ENCODE results near the gene GPR3.
A peak's percentile ranks its signal among the peaks of the same experiment; 100 is the strongest.

The GPR3 gene

DNA sequence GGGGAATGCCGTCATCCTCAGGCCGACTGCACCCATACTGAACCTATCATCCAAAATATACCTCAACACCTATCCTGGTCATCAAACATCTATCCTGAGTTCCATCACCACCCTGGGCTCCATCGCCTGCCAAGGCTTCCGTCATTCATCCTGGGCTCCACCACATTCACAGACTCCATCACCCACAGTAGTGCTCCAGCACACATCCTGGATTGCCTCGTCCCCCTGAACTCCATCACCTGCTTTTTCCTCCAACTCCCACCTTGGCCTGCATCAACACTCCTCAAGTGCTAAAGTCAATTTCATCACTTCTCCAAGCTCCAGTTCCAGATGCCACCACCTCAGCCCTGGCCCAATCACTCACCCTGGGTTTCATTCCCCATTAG lies 33.5 kb upstream of the GPR3 start:
- DNase-seq (ENCODE audit: low spot score) = no peak

DNA sequence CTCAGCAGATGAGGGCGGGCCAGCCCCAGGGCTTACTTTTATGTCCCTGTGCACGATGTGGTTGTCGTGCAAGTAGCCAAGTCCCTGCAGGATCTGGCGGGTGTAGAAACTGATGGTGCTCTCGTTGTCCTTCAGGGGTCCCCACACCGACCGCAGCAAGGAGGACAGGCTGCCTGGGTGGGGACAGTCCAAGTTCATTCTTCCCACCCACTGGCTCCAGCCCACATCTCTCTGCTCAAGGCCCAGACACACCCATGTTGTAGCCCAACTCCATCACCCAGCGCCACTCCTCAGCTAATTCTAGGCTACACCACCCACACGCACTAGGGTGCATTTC lies 32.6 kb upstream of the GPR3 start:
- DNase-seq (ENCODE audit: low spot score) = no peak

DNA sequence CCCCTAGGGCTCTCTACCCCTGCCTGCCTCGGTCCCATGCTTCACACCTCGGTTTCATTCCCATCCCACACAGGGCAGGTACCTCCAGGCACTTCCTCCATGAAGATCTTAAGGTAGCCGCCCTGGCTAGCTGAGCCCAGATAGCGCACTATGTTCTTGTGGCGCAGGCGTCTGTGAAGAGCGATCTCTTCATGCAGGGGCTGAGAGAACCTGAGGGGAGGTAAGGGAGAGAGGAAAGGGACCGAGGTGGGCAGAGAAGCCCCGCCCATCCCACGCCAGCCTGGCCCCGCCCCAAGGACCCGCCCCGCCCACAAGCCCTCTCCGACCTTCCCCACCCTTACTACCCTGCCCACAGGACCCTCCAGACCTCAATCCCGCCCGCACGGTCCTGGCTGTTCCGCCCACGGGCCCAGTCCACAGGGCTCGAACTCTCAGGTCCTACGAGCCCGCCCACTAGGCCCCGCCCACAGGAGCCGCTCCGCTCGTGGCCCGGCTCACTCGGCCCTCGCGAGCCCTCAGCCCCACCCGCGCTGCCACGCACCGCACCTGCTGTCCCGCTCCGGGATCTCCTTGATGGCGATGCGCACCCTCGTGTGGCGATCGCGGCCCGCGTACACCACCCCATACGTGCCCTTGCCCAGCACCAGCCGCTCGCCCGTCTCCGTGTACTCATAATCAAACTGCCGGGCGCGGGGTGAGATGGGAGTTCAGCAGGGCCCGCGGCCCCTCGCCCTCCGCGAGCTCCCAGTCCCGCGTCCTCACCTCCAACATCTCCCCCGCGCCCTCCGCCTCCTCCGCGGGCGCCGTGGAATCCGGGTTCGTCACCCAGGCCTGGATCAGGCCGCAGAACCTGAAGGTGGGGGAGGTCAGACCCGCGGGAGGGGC lies 32.0 kb upstream of the GPR3 start:
- DNase-seq (ENCODE audit: low spot score) = no peak

DNA sequence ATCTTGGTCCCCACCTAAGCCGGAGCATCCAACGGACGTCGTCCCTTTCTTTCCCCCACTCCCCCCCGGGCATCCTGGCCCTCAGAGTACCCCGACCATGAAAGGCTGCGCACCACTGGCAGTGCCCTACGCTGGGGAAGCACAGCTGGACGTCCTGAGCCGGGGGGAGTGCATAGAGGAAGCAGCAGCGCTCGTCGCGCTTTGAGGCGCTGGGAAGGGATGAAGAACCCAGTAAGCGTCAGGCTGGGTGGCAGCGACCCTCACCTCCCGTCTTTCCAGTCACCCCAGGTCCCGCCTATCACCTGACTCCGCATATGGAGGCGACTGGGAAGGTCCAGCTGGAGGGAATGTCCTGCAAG lies 31.4 kb upstream of the GPR3 start:
- no peak for DNase-seq (ENCODE audit: low spot score)

DNA sequence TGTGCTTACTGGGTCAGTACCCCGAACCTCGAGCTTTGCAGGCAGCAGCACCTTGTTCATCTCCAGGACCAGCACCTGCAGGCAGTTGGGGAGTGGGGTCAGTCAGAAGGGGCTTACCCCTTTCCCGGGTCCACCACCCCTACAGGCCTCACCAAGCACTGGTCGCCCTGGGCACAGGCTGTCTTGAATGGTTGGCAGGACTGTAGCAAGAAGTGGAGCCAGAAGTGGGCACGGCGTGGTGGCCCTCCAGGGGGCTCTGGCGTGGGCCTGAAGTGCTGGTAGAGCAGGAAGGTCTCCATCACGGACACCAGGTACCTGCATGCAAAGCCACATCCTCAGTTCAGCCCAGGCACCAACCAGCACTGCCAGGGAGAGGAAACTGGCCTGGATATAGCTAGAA lies 30.9 kb upstream of the GPR3 start:
- no peak for DNase-seq (ENCODE audit: low spot score)

DNA sequence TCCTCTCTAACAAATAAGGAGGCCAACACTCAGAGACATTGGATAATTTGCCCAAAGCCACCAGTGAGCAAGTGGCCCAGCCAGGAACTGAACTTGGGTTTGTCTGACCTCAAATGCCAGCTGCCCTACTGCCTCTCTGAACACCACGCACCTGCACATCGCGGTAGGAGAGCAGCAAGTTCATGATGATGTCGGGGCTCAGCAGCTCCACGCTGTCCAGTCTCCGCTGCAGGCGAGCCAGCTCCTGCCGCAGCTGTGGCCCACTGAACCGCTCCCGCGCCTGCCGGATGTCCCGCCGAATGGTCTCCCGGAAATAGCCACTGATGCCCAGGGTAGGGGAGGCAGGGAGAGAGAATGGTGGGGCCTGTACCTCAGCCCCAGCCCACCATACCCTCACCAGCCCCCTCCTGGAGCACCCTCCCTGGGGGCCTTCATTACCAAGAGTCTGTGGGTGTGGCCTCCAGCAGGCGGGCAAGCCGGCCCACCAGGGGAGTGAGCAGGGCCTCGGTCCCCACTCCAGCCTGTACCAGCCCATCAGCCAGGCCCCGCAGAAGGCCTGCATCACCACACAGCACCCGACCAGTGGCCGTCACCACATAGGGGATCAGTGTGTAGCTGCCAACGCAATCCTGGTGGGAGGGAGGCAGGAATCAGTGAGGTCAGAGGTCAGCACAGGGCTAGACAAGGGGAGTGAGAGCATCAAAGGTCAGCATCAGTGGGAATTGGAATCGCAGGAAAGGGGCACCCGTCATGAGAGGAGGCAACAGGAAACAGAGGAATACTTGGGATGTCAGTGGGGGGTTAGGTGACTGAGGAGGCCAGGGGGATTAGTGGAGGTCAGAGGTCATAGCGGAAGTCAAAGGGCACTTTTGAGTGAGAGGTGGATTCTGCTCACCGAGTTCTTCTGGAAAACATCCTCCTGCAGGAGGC lies 28.4 kb upstream of the GPR3 start:
- DNase-seq (ENCODE audit: low spot score) = no peak

DNA sequence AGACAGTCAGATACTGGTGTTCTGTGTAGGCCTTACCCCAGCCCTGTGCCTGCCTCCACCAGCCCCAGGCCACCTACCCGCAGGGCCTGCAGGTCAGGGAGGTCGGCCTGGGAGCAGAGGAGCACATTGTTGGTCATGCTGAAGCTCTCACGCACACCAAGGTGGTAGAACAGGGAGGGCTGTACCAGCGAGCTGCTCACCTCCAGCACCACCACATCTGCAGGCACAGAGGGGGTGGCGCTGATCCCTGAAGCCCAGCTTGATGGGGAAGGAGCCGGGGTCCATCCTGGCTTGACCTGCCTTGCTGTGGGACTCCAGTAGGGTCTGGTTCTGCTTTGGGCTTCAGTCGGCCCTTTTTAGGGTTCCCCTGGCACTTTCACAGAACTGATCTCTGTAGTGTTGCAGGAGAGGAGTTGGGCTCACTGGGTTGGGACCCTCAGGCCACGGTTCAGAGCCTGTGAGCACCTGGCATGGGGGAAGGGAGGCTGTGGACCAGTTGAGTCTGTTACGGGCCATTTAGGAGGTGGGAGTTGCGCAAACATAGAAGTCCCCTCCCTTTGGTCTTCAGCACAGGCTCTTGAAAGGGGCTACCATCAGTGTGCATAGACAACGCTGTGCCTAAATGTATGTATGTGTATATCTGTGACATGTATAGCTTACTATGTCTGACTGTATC lies 27.6 kb upstream of the GPR3 start:
- no peak for DNase-seq (ENCODE audit: low spot score)

DNA sequence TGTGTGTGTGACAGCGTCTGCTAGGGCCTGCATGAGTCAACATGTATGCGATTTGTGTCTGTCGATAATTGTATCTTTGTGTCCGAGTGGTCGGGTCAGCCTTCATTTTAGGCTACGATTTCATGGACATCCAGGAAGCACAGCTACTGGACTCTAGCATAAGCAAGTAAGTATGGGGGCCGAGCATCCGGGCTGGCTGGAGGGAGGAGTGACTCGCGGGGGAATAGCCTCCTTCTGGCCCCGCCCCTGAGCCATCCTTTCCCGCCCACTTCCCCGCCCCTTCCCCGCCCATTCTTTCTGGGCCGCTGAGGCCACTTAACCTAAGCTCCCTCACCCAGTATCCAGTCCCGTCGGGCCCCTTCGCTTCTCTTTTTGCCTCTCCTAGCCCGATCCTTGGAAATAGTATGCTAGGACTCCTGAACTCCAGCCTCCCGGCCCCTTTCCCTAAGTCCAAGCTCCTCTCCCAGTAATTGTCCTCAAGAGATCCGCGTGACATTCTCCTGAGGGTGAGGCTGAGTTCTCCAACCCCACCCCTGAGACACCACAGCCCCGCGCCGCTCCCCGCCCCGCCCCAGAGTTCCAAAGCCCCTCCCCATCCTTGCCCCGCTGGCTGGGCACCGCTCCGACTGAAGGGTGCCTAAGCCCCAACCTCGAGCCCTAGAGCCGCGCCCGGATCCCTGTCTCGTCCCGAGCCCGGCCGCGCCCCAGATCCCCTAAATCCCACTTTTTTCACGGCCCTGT lies 26.9 kb upstream of the GPR3 start:
- DNase-seq (ENCODE audit: low spot score) = peak; percentile 97

DNA sequence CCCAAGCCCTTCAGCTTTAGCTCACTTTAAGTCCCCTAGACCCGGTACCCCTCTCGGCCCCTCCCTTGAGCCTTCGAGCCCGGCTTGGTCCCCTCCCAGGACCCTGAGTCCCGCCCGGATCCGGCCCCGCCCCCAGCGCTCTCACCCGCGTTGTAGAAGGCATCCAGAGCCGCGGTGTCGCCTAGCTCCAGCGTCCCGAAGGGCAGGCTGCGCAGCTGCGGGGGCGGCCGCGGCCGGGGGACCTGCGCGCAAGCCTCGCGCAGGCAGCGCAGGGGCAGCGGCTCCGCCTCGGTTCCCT lies 26.4 kb upstream of the GPR3 start:
- peak; percentile 89 for DNase-seq (ENCODE audit: low spot score)

DNA sequence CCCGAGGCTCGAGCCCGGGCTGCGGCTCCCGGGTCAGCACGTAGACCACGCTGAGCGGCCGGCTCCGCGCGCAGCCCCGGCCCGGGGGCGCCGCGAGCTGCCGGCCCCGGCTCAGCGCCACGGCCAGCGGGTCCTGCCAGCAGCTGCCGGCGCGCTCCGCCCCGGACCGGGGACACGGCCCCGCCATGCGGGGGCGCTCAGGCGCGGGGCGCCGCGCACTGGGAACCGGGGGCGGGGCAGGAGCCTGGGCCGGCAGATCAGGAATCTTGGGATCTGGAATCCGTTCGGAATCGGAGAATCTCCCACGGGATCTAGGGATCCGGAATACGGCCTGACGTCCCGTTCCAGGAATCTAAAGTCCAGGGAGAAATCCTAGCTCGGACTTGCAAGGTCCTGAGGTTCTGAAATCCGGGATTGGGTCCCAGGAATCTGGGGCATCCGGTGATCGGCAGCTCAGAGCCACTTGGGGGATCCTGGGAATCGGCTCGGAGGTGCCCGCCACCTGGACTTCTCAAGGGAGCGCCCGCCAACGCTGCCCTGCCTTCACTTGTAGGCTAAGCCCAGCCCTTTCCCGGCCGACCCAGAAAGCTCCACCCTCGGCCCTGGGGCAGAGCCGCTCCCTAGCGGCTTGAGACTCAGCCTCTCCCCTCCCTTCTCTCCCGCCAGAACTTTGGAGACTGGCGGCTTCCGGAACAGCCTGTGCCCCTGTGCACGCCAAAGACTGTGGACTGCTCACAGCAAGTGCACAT lies 25.8 kb upstream of the GPR3 start, which contains the start of gene MAP3K6:
MAP3K6 (minus strand) TSS at position 551 of the 749 bp plus-strand sequence; CDS start at position 187, 364 bp downstream.
- peak; percentile 93 for DNase-seq (ENCODE audit: low spot score)

DNA sequence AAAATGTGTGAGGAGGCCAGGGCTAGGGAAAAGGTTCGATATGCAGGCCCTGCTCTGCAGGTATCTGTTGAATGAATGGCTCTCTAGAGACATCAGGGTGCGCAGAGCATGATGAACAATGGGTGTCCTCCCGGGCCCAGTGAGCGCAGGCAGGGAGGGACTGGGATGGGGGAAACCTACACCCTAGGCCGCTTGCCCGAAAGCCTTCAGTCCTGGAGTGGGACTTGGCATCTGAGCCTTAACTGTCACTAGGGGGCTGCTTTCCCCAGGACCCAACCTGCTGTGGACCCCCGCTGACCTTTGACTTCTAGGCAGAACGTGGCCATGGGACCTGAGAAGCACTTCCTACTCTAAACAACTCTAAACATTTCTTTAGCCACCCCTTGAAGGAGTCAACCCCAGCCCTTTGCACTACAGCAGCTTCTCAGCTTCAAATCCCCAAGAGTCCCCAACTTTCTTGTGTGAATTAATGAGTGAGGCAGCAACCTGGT lies 25.2 kb upstream of the GPR3 start:
- DNase-seq (ENCODE audit: low spot score) = no peak

DNA sequence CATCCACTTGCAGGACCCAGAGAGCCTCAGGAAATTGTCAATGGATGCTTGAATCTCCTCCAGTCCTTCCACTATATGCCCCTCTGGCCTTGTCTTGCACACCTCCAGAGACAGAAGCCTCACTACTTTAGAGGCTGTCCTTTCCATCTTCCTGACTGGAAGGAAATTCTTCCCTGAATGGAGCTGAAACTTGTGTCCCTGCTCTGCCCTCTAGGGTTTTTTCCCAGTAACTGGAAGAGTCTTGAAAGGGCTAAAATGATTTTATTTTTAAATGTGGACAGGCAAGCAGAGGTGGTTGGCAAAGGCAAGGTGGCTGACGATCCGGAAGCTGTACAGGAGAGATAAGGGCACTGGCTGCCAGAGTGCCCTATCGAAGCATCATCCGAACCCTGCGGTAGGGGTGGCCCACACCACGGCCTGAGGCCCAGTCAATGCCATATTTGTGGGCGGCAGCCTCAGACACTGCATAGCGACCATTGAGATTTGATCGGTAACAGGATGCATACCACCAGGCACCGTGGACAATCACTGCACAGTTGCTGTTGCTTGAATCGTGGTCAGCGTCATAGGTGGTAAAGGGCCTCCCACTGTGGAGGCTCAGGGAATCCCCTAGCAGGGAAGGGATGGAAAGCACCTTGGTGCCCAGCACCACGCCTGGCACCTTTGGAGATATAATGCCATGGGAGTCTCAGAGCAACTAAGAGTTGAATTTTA lies 23.4 kb upstream of the GPR3 start:
- no peak for DNase-seq (ENCODE audit: low spot score)

DNA sequence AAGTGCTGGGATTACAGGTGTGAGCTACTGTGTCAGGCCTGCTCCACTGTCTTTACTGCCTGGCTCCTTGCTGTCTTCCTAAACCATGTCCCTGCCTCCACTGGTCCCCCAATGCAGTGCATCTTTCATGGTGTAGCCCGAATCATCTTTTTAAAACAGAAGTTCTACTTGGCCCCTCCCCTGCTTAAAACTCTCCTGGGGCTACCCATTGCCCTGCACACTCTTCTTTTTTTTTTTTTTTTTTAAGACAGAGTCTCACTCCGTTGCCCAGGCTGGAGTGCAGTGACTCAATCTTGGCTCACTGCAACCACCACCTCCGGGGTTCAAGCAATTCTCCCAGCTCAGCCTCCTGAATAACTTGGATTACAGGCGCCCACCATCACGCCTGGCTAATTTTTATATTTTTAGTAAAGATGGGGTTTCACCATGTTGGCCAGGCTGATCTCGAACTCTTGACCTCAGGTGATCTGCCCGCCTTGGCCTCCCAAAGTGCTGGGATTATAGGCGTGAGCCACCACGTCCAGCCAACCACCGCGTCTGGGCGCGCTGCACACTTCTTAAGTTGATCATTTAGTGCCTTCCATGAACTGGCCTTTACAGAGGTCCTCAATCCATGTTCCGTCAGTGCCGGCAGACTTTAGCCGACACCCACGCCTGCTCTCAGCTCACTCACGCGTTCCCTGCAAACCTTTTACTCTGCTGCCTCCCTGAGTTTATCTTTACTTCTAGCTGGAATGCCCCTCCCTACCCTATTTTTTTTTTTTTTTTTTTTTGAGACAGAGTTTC lies 20.2 kb upstream of the GPR3 start:
- DNase-seq (ENCODE audit: low spot score) = no peak

DNA sequence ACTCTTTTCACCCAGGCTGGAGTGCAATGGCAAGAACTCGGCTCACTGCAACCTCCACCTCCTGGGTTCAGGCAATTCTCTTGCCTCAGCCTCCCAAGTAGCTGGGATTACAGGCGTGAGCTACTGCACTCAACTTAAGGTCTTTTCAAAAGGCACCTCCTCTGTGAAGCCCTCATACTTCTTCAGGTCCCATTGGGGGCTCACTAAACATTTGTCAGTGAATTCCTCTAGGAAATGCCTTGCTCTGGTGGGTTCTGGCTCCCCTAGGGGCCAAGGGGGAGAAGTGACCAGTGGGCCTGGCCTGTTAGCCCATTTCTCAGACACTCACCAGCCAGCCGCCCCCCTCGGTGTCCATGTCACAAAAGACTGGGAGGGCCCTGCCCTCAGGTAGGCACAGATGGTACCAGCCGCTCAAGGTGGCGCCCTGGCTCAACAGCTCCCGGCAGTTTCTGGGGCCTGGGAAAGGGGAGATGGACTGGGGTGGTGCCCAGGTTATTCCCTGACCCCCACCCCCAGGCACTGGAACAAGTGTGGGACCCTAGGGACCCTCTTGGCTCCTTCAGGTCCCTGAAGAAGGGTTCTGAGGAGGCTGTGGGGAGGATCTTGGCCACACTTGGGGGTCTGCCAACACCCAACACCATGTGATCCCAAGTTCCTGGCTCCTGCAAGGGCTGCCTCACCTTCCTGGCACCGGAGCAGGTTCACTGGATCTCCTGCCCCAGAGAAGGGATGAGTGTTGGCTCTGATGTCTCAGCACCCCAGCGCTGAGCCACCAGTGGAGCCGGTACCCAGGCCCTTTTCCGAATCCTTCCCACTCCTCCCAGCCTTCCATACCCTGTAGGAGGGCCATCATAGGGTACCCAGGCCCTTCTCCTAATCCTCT lies 19.4 kb upstream of the GPR3 start:
- DNase-seq (ENCODE audit: low spot score) = no peak

DNA sequence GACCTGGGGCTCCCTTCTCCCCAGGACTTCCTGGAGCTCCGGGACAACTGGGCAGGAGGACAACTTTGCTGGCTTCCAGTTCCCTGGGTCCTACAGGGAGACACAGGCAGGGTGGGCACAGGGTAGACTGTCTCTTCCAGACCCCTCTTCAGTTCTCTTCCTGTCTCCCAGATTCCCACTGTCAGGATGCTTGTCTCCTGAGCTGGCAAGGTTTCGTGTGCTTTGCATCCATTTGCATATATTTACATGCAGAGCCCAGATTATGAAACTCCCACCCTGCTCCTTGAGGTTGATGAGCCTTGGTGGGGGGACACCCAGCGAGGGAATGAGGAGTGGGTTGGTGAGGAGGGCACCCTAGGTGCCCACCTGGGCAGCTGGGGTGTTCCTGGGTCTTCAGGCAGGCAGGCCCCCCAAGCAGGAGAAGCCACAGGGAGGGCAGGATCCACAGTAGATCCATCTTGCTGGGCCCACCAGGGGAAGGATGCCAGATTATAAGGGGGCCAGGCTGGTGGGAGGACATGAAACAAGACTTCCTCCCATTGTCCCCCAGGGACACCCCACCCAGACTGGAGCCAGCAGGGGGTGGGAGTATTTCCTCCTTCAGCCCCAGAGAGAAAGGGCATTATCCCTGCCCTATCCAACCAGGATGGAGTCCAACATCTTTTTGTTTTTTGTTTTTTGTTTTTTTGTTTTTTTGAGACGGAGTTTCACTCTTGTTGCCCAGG lies 17.9 kb upstream of the GPR3 start, which contains the start of gene FCN3:
FCN3 (minus strand) TSS at position 463 of the 725 bp plus-strand sequence; CDS start at position 457, 6 bp downstream.
- DNase-seq (ENCODE audit: low spot score) = no peak

DNA sequence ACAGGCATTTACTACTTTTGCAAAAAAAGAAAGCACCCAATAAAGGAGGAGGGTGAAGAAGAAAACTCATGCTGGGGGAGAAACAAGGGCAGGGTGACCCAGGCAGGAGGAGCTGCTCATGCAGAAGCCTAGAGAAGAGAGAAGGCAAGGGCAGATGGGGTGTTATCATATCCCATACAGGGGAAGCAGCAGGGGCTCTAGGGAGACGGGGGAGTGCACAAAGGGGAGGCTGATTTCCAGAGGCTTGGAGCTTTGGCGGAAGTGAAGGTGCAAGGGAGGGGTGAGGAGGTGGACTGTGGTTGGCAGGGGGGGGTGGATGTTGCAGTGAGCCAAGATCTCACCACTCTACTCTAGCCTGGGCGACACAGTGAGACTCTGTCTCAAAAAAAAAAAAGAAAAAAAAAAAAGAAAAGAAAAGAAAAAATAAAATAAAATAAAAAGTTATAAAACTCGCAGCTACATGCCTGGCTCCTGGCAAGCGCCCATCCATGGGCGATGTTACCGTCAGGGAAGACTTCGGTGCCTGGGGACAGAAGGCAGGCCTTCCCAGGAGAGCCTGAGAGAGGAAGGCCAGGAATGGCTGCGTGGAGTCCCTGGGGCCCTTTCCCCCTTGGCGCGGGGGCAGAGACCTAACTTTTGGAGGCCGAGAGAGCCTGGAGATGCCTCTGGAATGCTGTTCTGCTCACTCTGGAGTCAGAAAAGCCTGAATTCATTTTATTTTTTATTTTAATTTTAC lies 14.5 kb upstream of the GPR3 start:
- no peak for DNase-seq (ENCODE audit: low spot score)

DNA sequence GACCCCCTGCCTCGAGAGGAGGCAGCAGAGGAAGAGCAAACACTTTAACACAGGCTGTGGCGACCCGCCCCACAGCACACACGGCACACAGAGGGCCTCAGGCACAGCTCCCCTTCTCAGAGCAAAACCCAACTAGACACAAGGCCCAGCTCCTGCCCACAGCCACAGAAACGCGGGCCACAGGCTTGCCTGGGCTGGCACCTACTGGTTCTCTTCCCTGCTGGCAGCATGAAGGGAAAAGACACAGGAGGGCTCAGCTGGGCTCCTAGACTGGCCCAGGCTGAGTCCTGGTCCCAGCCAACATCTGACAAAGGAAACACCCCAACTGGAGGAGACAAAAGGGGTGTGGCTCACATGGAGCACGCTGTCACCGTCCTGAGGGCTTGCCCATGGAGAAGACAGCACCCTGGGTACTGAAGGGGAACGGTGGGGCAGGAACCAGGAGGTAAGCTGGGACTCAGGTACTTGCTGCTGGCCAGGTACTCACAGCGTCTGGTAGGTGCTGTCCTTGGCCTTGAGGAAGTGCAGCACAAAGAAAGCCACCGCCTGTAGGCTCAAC lies 12.8 kb upstream of the GPR3 start:
- DNase-seq (ENCODE audit: low spot score) = no peak
